H1 (cell line): ENCODE data around the gene NANOS2. TPM values are rescaled to one million over a fixed set of nuclear protein-coding genes. Genes with fewer than 3 reads are reported as not detected.

Experiments
- CREB1 ChIP-seq: IDR thresholded peaks from 2 replicates; pipeline ENCODE4 v1.6.1; 2012; ENCODE audit warnings: inconsistent platforms
- HDAC6 ChIP-seq: IDR thresholded peaks from one replicate; pipeline ENCODE4 v1.7.1; 2012; ENCODE audit warnings: low read depth, mild to moderate bottlenecking, inconsistent platforms, low read length, moderate library complexity
- KDM5A ChIP-seq: fragments of 200-600 bp; IDR thresholded peaks from 2 replicates; pipeline ENCODE4 v1.7.1; 2012; ENCODE audit warnings: mild to moderate bottlenecking, low read length, inconsistent platforms, mixed read lengths
- MAFK ChIP-seq: IDR thresholded peaks from 2 replicates; pipeline ENCODE4 v1.6.1; 2012; ENCODE audit warnings: low read depth, mild to moderate bottlenecking, improper control_type of control experiment, low read length
- POLR2AphosphoS5 ChIP-seq: IDR thresholded peaks from 2 replicates; pipeline ENCODE4 v1.6.1; 2011; ENCODE audit warnings: low read depth, low read length
- RBBP5 ChIP-seq: IDR thresholded peaks from 2 replicates; pipeline ENCODE4 v1.7.1; 2012; ENCODE audit warnings: low read depth, mild to moderate bottlenecking, inconsistent platforms, low read length, moderate library complexity, borderline replicate concordance
- RNF2 ChIP-seq: fragments of 200-900, 300-1000 bp; sonication (generic); IDR thresholded peaks from 2 replicates; pipeline ENCODE4 v1.7.1; 2016; ENCODE audit warnings: borderline replicate concordance, low read depth, mild to moderate bottlenecking, antibody characterized with exemption, low read length; ENCODE audit not compliant: poor library complexity, severe bottlenecking; ENCODE audit errors: missing control alignments
- SIN3A ChIP-seq, 2 experiments: IDR thresholded peaks in 1 of 2; conservative IDR thresholded peaks in 1 of 2; 2 replicates each; pipeline ENCODE4 v1.6.1; 2011 to 2012; ENCODE audit warnings: low read length in 2 of 2, improper control_type of control experiment in 1 of 2, low read depth in 1 of 2, mild to moderate bottlenecking in 1 of 2
- SUZ12 ChIP-seq: fragments of 200-600 bp; sonication (generic); IDR thresholded peaks from 2 replicates; pipeline ENCODE4 v1.6.1; 2012; ENCODE audit warnings: mild to moderate bottlenecking, inconsistent platforms, low read length, moderate library complexity, mixed read lengths
- YY1 ChIP-seq: IDR thresholded peaks from 2 replicates; pipeline ENCODE4 v1.6.1; 2011; ENCODE audit warnings: low read depth, mild to moderate bottlenecking, low read length
- polyA plus RNA-seq, 7 experiments: library from polyadenylated mRNA; depleted of rRNA in 3 of 7; stranded (reverse) in 5 of 7; unstranded in 2 of 7; fragments of >200 nt in 5 of 7; fragments of 200-250 nt in 2 of 7; gene quantifications; 1 replicate in 5 of 7; 2 replicates in 1 of 7; 4 replicates in 1 of 7; pipeline versions ENCODE4 v1.2.1 to v1.2.3, GENCODE V29; 2011 to 2013; ENCODE audit warnings: missing spikeins in 2 of 7, mixed read lengths in 2 of 7
- total RNA-seq: library from RNA; stranded (reverse); fragmentation: NEBNext Ultra II Directional; extraction: Animal tissue kit (Norgen Biotek cat#: 25700); gene quantifications from 2 replicates; pipeline ENCODE4 v1.2.1, GENCODE V29; 2021
- TF ChIP-seq, protein P1 (sequence below): fragments of 300-600 bp; sonication (generic); IDR thresholded peaks from 2 replicates; pipeline ENCODE4 v1.7.1; 2012; ENCODE audit warnings: low read length, moderate library complexity, mild to moderate bottlenecking, inconsistent platforms; ENCODE audit not compliant: insufficient replicate concordance

Gene NANOS2
- total and polyA plus RNA-seq, 2 of the 8 experiments (the other 6 are each of a cell fraction or from before 2014, with no cell fraction given) = 0.20 TPM; not detected in 1

DNA sequence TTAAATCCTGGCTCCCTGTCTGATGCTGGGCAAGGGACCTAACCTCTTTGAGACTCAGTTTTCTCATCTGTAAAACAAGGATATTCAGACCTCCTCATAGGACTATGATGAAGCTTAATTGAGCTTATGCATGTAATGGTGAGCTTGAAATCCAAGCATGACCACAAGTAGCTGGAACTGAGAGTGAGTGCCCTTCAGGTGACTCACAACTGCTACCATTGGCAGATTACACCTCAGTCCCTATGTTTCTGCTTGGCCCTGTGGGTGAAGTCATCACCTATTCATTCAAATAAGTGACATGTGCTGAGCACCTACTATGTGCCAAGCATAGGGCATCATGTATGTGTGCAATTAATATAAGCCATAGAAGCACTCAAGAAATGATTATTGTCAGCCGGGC, 33.3 kb upstream of the NANOS2 start (continued):
- TF ChIP-seq, protein P1, sequence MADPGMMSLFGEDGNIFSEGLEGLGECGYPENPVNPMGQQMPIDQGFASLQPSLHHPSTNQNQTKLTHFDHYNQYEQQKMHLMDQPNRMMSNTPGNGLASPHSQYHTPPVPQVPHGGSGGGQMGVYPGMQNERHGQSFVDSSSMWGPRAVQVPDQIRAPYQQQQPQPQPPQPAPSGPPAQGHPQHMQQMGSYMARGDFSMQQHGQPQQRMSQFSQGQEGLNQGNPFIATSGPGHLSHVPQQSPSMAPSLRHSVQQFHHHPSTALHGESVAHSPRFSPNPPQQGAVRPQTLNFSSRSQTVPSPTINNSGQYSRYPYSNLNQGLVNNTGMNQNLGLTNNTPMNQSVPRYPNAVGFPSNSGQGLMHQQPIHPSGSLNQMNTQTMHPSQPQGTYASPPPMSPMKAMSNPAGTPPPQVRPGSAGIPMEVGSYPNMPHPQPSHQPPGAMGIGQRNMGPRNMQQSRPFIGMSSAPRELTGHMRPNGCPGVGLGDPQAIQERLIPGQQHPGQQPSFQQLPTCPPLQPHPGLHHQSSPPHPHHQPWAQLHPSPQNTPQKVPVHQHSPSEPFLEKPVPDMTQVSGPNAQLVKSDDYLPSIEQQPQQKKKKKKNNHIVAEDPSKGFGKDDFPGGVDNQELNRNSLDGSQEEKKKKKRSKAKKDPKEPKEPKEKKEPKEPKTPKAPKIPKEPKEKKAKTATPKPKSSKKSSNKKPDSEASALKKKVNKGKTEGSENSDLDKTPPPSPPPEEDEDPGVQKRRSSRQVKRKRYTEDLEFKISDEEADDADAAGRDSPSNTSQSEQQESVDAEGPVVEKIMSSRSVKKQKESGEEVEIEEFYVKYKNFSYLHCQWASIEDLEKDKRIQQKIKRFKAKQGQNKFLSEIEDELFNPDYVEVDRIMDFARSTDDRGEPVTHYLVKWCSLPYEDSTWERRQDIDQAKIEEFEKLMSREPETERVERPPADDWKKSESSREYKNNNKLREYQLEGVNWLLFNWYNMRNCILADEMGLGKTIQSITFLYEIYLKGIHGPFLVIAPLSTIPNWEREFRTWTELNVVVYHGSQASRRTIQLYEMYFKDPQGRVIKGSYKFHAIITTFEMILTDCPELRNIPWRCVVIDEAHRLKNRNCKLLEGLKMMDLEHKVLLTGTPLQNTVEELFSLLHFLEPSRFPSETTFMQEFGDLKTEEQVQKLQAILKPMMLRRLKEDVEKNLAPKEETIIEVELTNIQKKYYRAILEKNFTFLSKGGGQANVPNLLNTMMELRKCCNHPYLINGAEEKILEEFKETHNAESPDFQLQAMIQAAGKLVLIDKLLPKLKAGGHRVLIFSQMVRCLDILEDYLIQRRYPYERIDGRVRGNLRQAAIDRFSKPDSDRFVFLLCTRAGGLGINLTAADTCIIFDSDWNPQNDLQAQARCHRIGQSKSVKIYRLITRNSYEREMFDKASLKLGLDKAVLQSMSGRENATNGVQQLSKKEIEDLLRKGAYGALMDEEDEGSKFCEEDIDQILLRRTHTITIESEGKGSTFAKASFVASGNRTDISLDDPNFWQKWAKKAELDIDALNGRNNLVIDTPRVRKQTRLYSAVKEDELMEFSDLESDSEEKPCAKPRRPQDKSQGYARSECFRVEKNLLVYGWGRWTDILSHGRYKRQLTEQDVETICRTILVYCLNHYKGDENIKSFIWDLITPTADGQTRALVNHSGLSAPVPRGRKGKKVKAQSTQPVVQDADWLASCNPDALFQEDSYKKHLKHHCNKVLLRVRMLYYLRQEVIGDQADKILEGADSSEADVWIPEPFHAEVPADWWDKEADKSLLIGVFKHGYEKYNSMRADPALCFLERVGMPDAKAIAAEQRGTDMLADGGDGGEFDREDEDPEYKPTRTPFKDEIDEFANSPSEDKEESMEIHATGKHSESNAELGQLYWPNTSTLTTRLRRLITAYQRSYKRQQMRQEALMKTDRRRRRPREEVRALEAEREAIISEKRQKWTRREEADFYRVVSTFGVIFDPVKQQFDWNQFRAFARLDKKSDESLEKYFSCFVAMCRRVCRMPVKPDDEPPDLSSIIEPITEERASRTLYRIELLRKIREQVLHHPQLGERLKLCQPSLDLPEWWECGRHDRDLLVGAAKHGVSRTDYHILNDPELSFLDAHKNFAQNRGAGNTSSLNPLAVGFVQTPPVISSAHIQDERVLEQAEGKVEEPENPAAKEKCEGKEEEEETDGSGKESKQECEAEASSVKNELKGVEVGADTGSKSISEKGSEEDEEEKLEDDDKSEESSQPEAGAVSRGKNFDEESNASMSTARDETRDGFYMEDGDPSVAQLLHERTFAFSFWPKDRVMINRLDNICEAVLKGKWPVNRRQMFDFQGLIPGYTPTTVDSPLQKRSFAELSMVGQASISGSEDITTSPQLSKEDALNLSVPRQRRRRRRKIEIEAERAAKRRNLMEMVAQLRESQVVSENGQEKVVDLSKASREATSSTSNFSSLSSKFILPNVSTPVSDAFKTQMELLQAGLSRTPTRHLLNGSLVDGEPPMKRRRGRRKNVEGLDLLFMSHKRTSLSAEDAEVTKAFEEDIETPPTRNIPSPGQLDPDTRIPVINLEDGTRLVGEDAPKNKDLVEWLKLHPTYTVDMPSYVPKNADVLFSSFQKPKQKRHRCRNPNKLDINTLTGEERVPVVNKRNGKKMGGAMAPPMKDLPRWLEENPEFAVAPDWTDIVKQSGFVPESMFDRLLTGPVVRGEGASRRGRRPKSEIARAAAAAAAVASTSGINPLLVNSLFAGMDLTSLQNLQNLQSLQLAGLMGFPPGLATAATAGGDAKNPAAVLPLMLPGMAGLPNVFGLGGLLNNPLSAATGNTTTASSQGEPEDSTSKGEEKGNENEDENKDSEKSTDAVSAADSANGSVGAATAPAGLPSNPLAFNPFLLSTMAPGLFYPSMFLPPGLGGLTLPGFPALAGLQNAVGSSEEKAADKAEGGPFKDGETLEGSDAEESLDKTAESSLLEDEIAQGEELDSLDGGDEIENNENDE = no peak
- TF ChIP-seq KDM5A (no peak), POLR2AphosphoS5 (no peak), HDAC6 (no peak), MAFK (no peak), SUZ12 (no peak), YY1 (no peak), RNF2 (no peak), SIN3A (conservative IDR thresholded peaks at IDR 0.05 in 1 of 2, IDR thresholded peaks at IDR 0.05 in 1 of 2; ENCODE audit: low read depth in 1 of 2, low read length in 2 of 2) (no peak), CREB1 (no peak), RBBP5 (no peak)
